Lower lobe of right lung (tissue), 2 donors: ENCODE measurements around the gene BNC2. TPM values are rescaled to one million over a fixed set of nuclear protein-coding genes. Genes with fewer than 3 reads are reported as not detected.

ENCODE experiments used
- ATAC-seq, 2 donors: fragments of 200-7000 bp; cut with Tn5 transposase; one replicate each; pipeline ENCODE4 v1.9.1; 2020 to 2022; ENCODE audit warnings: mild to moderate bottlenecking in 2 of 2, moderate library complexity in 2 of 2
- DNase-seq: peaks from one replicate; pipeline ENCODE4 v3.0.0-alpha.2; 2020
- H3K27ac ChIP-seq: fragments of 200-600 bp; one replicate; pipeline ENCODE4 v1.8.0; 2022
- H3K27me3 ChIP-seq: fragments of 200-600 bp; one replicate; pipeline ENCODE4 v1.8.0; 2022; ENCODE audit warnings: low read depth
- H3K36me3 ChIP-seq: fragments of 200-600 bp; one replicate; pipeline ENCODE4 v1.8.0; 2022; ENCODE audit warnings: mild to moderate bottlenecking
- H3K4me1 ChIP-seq: fragments of 200-600 bp; one replicate; pipeline ENCODE4 v1.8.0; 2022
- H3K4me3 ChIP-seq: fragments of 200-600 bp; one replicate; pipeline ENCODE4 v1.8.0; 2022; ENCODE audit warnings: mild to moderate bottlenecking
- H3K9me3 ChIP-seq: fragments of 200-600 bp; one replicate; pipeline ENCODE4 v1.8.0; 2022
- CTCF ChIP-seq: fragments of 200-600 bp; IDR thresholded peaks from one replicate; pipeline ENCODE4 v1.8.0; 2022; ENCODE audit warnings: antibody characterized with exemption, mild to moderate bottlenecking
- intact Hi-C: fragments of 100-400 bp; cut with DNase I; formaldehyde crosslinking; loops from one replicate; pipeline ENCODE4 v1.11.0; 2022
- total RNA-seq: library from RNA; stranded (reverse); fragmentation: NEBNext Ultra II Directional; extraction: Animal tissue kit (Norgen Biotek cat#: 25700); gene quantifications from one replicate; pipeline ENCODE4 v1.2.1, GENCODE V29; 2021
- donor health status: DM: no; HTN: yes; CAD: no; lungs with severe emphysema.

The BNC2 gene
- total RNA-seq, 1 donor from 2014 or later = 15.0 TPM

- intact Hi-C loops = no loop called here
- no peaks in the 10 kb centered on the region for H3K36me3 ChIP-seq
- ATAC-seq = no peak
- no peak for TF ChIP-seq CTCF
- no peak for DNase-seq
- H3K4me3 ChIP-seq = no peak overlapping the region
- H3K27me3 ChIP-seq = no peaks in the 10 kb centered on the region
- no peak overlapping the region for H3K27ac ChIP-seq
- H3K4me1 ChIP-seq = no peaks in the 10 kb centered on the region
- H3K9me3 ChIP-seq = no peaks in the 10 kb centered on the region
These were observed 56.6 kb downstream of the BNC2 start for GRCh38 chr9:16813838-16814237.

- H3K4me1 ChIP-seq = no peaks in the 10 kb centered on the region
- no peak for ATAC-seq
These were observed 58.3 kb downstream of the BNC2 start for GRCh38 chr9:16811987-16812685.

GRCh38 chr9:16809912-16810610 lies 60.4 kb downstream of the BNC2 start:
- no peak for TF ChIP-seq CTCF
- H3K4me1 ChIP-seq = no peaks in the 10 kb centered on the region
- H3K27ac ChIP-seq = no peak overlapping the region
- no peak for DNase-seq
- H3K9me3 ChIP-seq = no peaks in the 10 kb centered on the region
- ATAC-seq = no peak
- H3K4me3 ChIP-seq = no peak overlapping the region
- intact Hi-C loops = no loop called here
- no peaks in the 10 kb centered on the region for H3K36me3 ChIP-seq
- no peaks in the 10 kb centered on the region for H3K27me3 ChIP-seq

More at GRCh38 chr9:16811987-16812685, 58.3 kb downstream of the BNC2 start:
- intact Hi-C loops = no loop called here
- DNase-seq = no peak
- Histone ChIP-seq H3K27me3 (no peaks in the 10 kb centered on the region), H3K36me3 (no peaks in the 10 kb centered on the region), H3K9me3 (no peaks in the 10 kb centered on the region), H3K27ac (no peak overlapping the region), H3K4me3 (no peak overlapping the region)
- TF ChIP-seq CTCF = no peak

GRCh38 chr9:16806674-16807073 lies 63.8 kb downstream of the BNC2 start:
- intact Hi-C loops = no loop called here
- Histone ChIP-seq H3K4me1 (no peaks in the 10 kb centered on the region), H3K9me3 (no peaks in the 10 kb centered on the region), H3K36me3 (no peaks in the 10 kb centered on the region), H3K4me3 (no peak overlapping the region), H3K27me3 (no peaks in the 10 kb centered on the region), H3K27ac (no peak overlapping the region)
- TF ChIP-seq CTCF = no peak
- ATAC-seq (no peak), DNase-seq (no peak)

GRCh38 chr9:16803648-16804047 lies 66.8 kb downstream of the BNC2 start:
- Histone ChIP-seq H3K27ac (no peak overlapping the region), H3K4me1 (no peaks in the 10 kb centered on the region), H3K36me3 (no peaks in the 10 kb centered on the region), H3K27me3 (no peaks in the 10 kb centered on the region), H3K9me3 (no peaks in the 10 kb centered on the region), H3K4me3 (no peak overlapping the region)
- ATAC-seq = no peak
- TF ChIP-seq CTCF = no peak
- intact Hi-C loops = no loop called here
- no peak for DNase-seq
